K562 (cell line): ENCODE data around the gene DNASE1L2. TPM values are rescaled to one million over a fixed set of nuclear protein-coding genes. Genes with fewer than 3 reads are reported as not detected.
A peak's percentile ranks its signal among the peaks of the same experiment; 100 is the strongest.

ENCODE experiments used
- ATAC-seq: fragments of 200-7000 bp; cut with Tn5 transposase; 3 replicates; pipeline ENCODE4 v1.9.1; 2020; ENCODE audit warnings: moderate library complexity
- BruUV-seq: library from RNA; stranded (reverse); fragments of 400-500 nt; replicated peaks from 2 replicates; lab custom pipeline; 2021; lab: Mats Ljungman, UMichigan
- CTCF ChIA-PET: fragments of 300-600 bp; formaldehyde crosslinking; extraction: SDS; loops from one replicate; lab custom pipeline; 2021; ENCODE audit warnings: low intra/inter-chr PET ratio; lab: Yijun Ruan, JAX
- POLR2A ChIA-PET: fragments of 300-600, 350-650 bp; sonication (Branson Sonifier 250); formaldehyde crosslinking; extraction: SDS; loops from one replicate; lab custom pipeline; 2021; ENCODE audit warnings: antibody characterized with exemption, inconsistent platforms; lab: Yijun Ruan, JAX
- DNase-seq, 4 experiments: peaks; one replicate each; pipeline versions ENCODE4 v3.0.0 to v3.0.0-alpha.2; 2011 to 2018; ENCODE audit warnings: low spot score in 3 of 4, mixed read lengths in 3 of 4; ENCODE audit errors: extremely low read depth in 1 of 4
- FAIRE-seq: peaks from 2 replicates; lab custom pipeline; 2011; peaks lifted over from hg19 to GRCh38; lab: Jason Lieb, UNC
- H2AFZ ChIP-seq: 2 replicates; pipeline ENCODE4 v1.6.0; 2011; ENCODE audit warnings: low read depth, low read length, control low read depth, inconsistent platforms
- H3K27ac ChIP-seq: fragments of 200-600 bp; 3 replicates; pipeline ENCODE4 v1.8.0; 2011; ENCODE audit warnings: low read depth, mild to moderate bottlenecking, control low read depth, inconsistent platforms, low read length, moderate library complexity, mixed read lengths; ENCODE audit errors: extremely low read depth
- H3K27me3 ChIP-seq, 2 experiments: fragments of 300-600 bp in 1 of 2; 2 replicates in 1 of 2; 3 replicates in 1 of 2; pipeline versions ENCODE4 v1.6.0 to v1.8.0; 2011; ENCODE audit warnings: inconsistent platforms in 2 of 2, low read length in 2 of 2, mild to moderate bottlenecking in 1 of 2, mixed read lengths in 1 of 2, moderate library complexity in 1 of 2; ENCODE audit not compliant: control insufficient read depth in 2 of 2, insufficient read depth in 2 of 2
- H3K36me3 ChIP-seq: fragments of 300-600 bp; 3 replicates; pipeline ENCODE4 v1.8.0; 2011; ENCODE audit warnings: mild to moderate bottlenecking, low read length, inconsistent platforms; ENCODE audit not compliant: control insufficient read depth, insufficient read depth
- H3K4me1 ChIP-seq, 2 experiments: fragments of 200-600 bp in 1 of 2; replicated peaks in 1 of 2; 2 replicates in 1 of 2; 3 replicates in 1 of 2; pipeline versions ENCODE4 v1.5.1 to v1.8.0; 2011; ENCODE audit warnings: inconsistent platforms in 2 of 2, low read length in 2 of 2, mild to moderate bottlenecking in 1 of 2, mixed read lengths in 1 of 2, moderate library complexity in 1 of 2; ENCODE audit not compliant: control insufficient read depth in 2 of 2, insufficient read depth in 2 of 2
- H3K4me2 ChIP-seq: 2 replicates; pipeline ENCODE4 v1.6.1; 2011; ENCODE audit warnings: low read length, control low read depth, inconsistent platforms, mixed read lengths; ENCODE audit not compliant: insufficient read depth
- H3K4me3 ChIP-seq: fragments of 200-600 bp; sonication (generic), shearing (Covaris generic); 2 replicates; pipeline ENCODE4 v1.5.1; 2016; ENCODE audit warnings: control low read depth, inconsistent platforms
- H3K79me2 ChIP-seq: fragments of 200-600 bp; 3 replicates; pipeline ENCODE4 v1.8.0; 2011; ENCODE audit warnings: low read length, inconsistent platforms; ENCODE audit not compliant: control insufficient read depth, insufficient read depth
- H3K9ac ChIP-seq, 2 experiments: 2 replicates each; pipeline versions ENCODE4 v1.6.0 to v1.6.1; 2011; ENCODE audit warnings: low read depth in 2 of 2, low read length in 2 of 2, control low read depth in 1 of 2, inconsistent platforms in 1 of 2, mild to moderate bottlenecking in 1 of 2, mixed read lengths in 1 of 2; ENCODE audit not compliant: insufficient read depth in 1 of 2
- H3K9me1 ChIP-seq: one replicate; pipeline ENCODE4 v1.6.0; 2011; ENCODE audit warnings: inconsistent platforms, mild to moderate bottlenecking, low read length, moderate library complexity; ENCODE audit not compliant: control insufficient read depth, insufficient read depth
- H3K9me3 ChIP-seq: replicated peaks from 2 replicates; pipeline ENCODE4 v1.5.1; 2011; ENCODE audit warnings: low read depth, low read length, inconsistent platforms; ENCODE audit not compliant: control insufficient read depth, insufficient read depth
- H4K20me1 ChIP-seq: replicated peaks from 2 replicates; pipeline ENCODE4 v1.6.1; 2011; ENCODE audit warnings: low read length, inconsistent platforms, mixed read lengths; ENCODE audit not compliant: control insufficient read depth, insufficient read depth
- CCNT2 ChIP-seq: IDR thresholded peaks from 2 replicates; pipeline ENCODE4 v1.6.1; 2011; ENCODE audit warnings: borderline replicate concordance, low read depth, mild to moderate bottlenecking, moderate library complexity, mixed read lengths, low read length; ENCODE audit not compliant: insufficient read length; ENCODE audit errors: extremely low read depth
- ETS1 ChIP-seq: conservative IDR thresholded peaks from 2 replicates; pipeline ENCODE4 v1.6.1; 2011; ENCODE audit warnings: low read depth, mild to moderate bottlenecking, low read length; ENCODE audit not compliant: control insufficient read depth
- HMGN3 ChIP-seq: IDR thresholded peaks from 2 replicates; pipeline ENCODE4 v1.6.1; 2011; ENCODE audit warnings: borderline replicate concordance, low read depth, mild to moderate bottlenecking, mixed read lengths, low read length; ENCODE audit not compliant: insufficient read length; ENCODE audit errors: extremely low read depth
- ILF3 ChIP-seq: fragments of 450-650 bp; IDR thresholded peaks from 2 replicates; pipeline ENCODE4 v1.6.1; 2018; ENCODE audit warnings: antibody characterized with exemption, mild to moderate bottlenecking, moderate library complexity, borderline replicate concordance
- IRF9 ChIP-seq: fragments of 450-650 bp; IDR thresholded peaks from 2 replicates; pipeline ENCODE4 v1.6.1; 2016; ENCODE audit warnings: missing biosample characterization, missing genetic modification characterization
- MIER1 ChIP-seq: fragments of 450-650 bp; IDR thresholded peaks from 2 replicates; pipeline ENCODE4 v1.6.1; 2016; ENCODE audit warnings: antibody characterized with exemption, mild to moderate bottlenecking, low read depth
- NR2C1 ChIP-seq, 2 experiments: fragments of 450-650 bp; IDR thresholded peaks; 2 replicates each; pipeline ENCODE4 v1.6.1; 2017; ENCODE audit warnings: mild to moderate bottlenecking in 2 of 2, antibody characterized with exemption in 1 of 2, inconsistent platforms in 1 of 2, missing compliant biosample characterization in 1 of 2, missing genetic modification characterization in 1 of 2
- NR2C2 ChIP-seq, 2 experiments: fragments of 200-800 bp in 1 of 2; sonication (Bioruptor generic) in 1 of 2; sonication (generic) in 1 of 2; formaldehyde crosslinking in 1 of 2; IDR thresholded peaks; 2 replicates each; pipeline versions ENCODE4 v1.6.1 to v1.8.0; 2016 to 2022; ENCODE audit warnings: mild to moderate bottlenecking in 1 of 2, missing compliant biosample characterization in 1 of 2, missing genetic modification characterization in 1 of 2, missing genetic modification reagents in 1 of 2
- PRPF4 ChIP-seq: fragments of 200-400 bp; formaldehyde crosslinking; IDR thresholded peaks from one replicate; pipeline ENCODE4 v1.6.1; 2017; ENCODE audit warnings: low read length, low read depth, mild to moderate bottlenecking; ENCODE audit not compliant: insufficient read depth, poor library complexity, severe bottlenecking
- RAD21 ChIP-seq, 2 experiments: fragments of 250-450 bp in 1 of 2; fragments of 450-650 bp in 1 of 2; sonication (Bioruptor Pico) in 1 of 2; formaldehyde crosslinking in 1 of 2; IDR thresholded peaks in 1 of 2; conservative IDR thresholded peaks in 1 of 2; 2 replicates each; pipeline versions ENCODE4 v1.4.0 to v1.8.0; 2020 to 2022; ENCODE audit warnings: mild to moderate bottlenecking in 2 of 2, moderate library complexity in 1 of 2
- ZBTB33 ChIP-seq: sonication (generic); formaldehyde crosslinking; IDR thresholded peaks from 2 replicates; pipeline ENCODE4 v1.8.1; 2023; ENCODE audit warnings: mild to moderate bottlenecking, missing genetic modification reagents
- ZBTB7A ChIP-seq: IDR thresholded peaks from 2 replicates; pipeline ENCODE4 v1.6.1; 2011; ENCODE audit warnings: low read depth, mild to moderate bottlenecking, low read length, moderate library complexity, borderline replicate concordance; ENCODE audit not compliant: control insufficient read depth
- WGBS: fragments of 100-300 bp; shearing (Covaris generic); methylation state at CpG from one replicate; pipeline ENCODE4 v1.1.6; 2016; ENCODE audit warnings: low coverage, mixed read lengths; ENCODE audit not compliant: insufficient coverage; ENCODE audit errors: missing lambda C conversion rate; 5-methylcytosine and 5-hydroxymethylcytosine counted together
- in situ Hi-C: fragments of 300-500 bp; cut with MboI; formaldehyde crosslinking; loops from 4 replicates; pipeline ENCODE4 v1.15.0; 2018; ENCODE audit warnings: inconsistent platforms, mixed read lengths
- intact Hi-C: fragments of 100-400 bp; cut with micrococcal nuclease; formaldehyde crosslinking; loops from 2 replicates; pipeline ENCODE4 v1.14.2; 2022
- polyA plus RNA-seq, 8 experiments: library from polyadenylated mRNA; depleted of rRNA in 4 of 8; stranded (reverse) in 5 of 8; unstranded in 3 of 8; fragments of >200 nt; fragmentation: Nextera tagmentation in 2 of 8; fragmentation: Illumina TruSeq in 1 of 8; extraction: Ambion mirVana in 2 of 8; extraction: Trizol in 1 of 8; gene quantifications; 2 replicates each; pipeline versions ENCODE4 v1.2.1 to v1.2.3, GENCODE V29; 2011 to 2014; ENCODE audit warnings: inconsistent platforms in 1 of 8, missing spikeins in 1 of 8
- total RNA-seq, 7 experiments: library from RNA; depleted of rRNA in 6 of 7; stranded (reverse); fragments of >200 nt in 6 of 7; fragmentation: Illumina TruSeq in 2 of 7; extraction: Trizol in 2 of 7; gene quantifications; 2 replicates each; pipeline versions ENCODE4 v1.2.1 to v1.2.3, GENCODE V29; 2011 to 2021; ENCODE audit warnings: low replicate concordance in 1 of 7

The DNASE1L2 gene
- total and polyA plus RNA-seq, 9 of the 15 experiments (the other 6 are each of a cell fraction or from before 2014, with no cell fraction given), result 0.08 to 2.7 (median 1.7) TPM; not detected in 1

GRCh38 chr16:2189252-2189893, 46.9 kb upstream of the DNASE1L2 start:
- CTCF ChIA-PET, result no interaction called here
- no peaks in the 10 kb centered on the region for H3K9me1 ChIP-seq
- DNase-seq (peak in 1 of 4 experiments; percentile 42), ATAC-seq (no peak), FAIRE-seq (no peak)
- no peaks in the 10 kb centered on the region for H3K79me2 ChIP-seq
- WGBS, result 68% methylated on average over 18 of the region's 25 CpGs
- no peaks in the 10 kb centered on the region for H3K9me3 ChIP-seq
- 0 out of 2 replicates have a peak, but pooled peaks cover 3% of the 10 kb centered on the region for H4K20me1 ChIP-seq
- H3K9ac ChIP-seq, result peak overlapping the region in 1 of 2 experiments; percentile 26; a peak in 1 of 4 replicates
- H3K36me3 ChIP-seq, result no peaks in the 10 kb centered on the region
- BruUV-seq, result no TSS peak
- POLR2A ChIA-PET, result interaction anchor here (0.7 to 3.4 kb wide), 4 partner anchors 11 to 38 kb away, joined by 3 to 11 read pairs (median 4); partner anchors contain the start of gene TRAF7
- no peaks in the 10 kb centered on the region for H3K27me3 ChIP-seq
- no peak overlapping the region for H3K4me2 ChIP-seq
- peaks cover 0 to 67% of the 10 kb centered on the region in 2 experiments; a peak in 2 of 5 replicates for H3K4me1 ChIP-seq
- no peak overlapping the region for H3K4me3 ChIP-seq
- intact Hi-C loops (no loop called here), in situ Hi-C loops (no loop called here)
- H2AFZ ChIP-seq, result no peak overlapping the region
- no peak overlapping the region for H3K27ac ChIP-seq
- no peak for TF ChIP-seq IRF9 (tag)
- TF ChIP-seq ETS1, result no peak
- peak; percentile 87 for TF ChIP-seq ZBTB33 (CRISPR knock-in tag)
- no peak for TF ChIP-seq MIER1
- TF ChIP-seq PRPF4, result peak; percentile 80
- TF ChIP-seq HMGN3, result no peak
- peak; percentile 85; the same call in 1 of the 2 replicates for TF ChIP-seq NR2C2 (CRISPR knock-in tag; IDR thresholded peaks at IDR 0.05)
- TF ChIP-seq NR2C2 (tag; IDR thresholded peaks at IDR 0.05), result peak; percentile 91
- TF ChIP-seq ILF3, result no peak
- no peak for TF ChIP-seq RAD21 (CRISPR knock-in tag; conservative IDR thresholded peaks at IDR 0.05 in 1 of 2, IDR thresholded peaks at IDR 0.05 in 1 of 2)
- TF ChIP-seq NR2C1 (IDR thresholded peaks at IDR 0.05), result peak; percentile 94
- peak; percentile 95 for TF ChIP-seq NR2C1 (tag; IDR thresholded peaks at IDR 0.05)
- TF ChIP-seq ZBTB7A, result peak; percentile 72; the same call in 1 of the 2 replicates
- TF ChIP-seq CCNT2, result no peak
